ENCODE data around the gene PYGL. TPM values are rescaled to one million over a fixed set of nuclear protein-coding genes. Genes with fewer than 3 reads are reported as not detected.

PYGL gene
- total RNA-seq, 1 experiment from 2014 or later: 23.0 TPM

- no peak for ATAC-seq
- Histone ChIP-seq H3K4me1 (ENCODE audit: control insufficient read depth, insufficient read depth, low read length) (no peaks in the 10 kb centered on the region), H3K36me3 (ENCODE audit: control insufficient read depth, insufficient read depth, low read length) (no peaks in the 10 kb centered on the region), H3K27me3 (ENCODE audit: control insufficient read depth, insufficient read depth, low read length) (peaks cover 4% of the 10 kb centered on the region; the same call in 1 of the 2 replicates), H3K4me3 (ENCODE audit: low read depth in 2 of 2, low read length in 2 of 2) (no peak overlapping the region), H3K27ac (ENCODE audit: low read length) (no peak overlapping the region), H3K9me3 (ENCODE audit: control insufficient read depth, insufficient read depth, low read depth, low read length) (no peaks in the 10 kb centered on the region)
- DNase-seq (ENCODE audit: low read depth, low spot score): no peak
- no TSS peak for BruUV-seq (replicated peaks)
- in situ Hi-C loops (cut with HindIII; ENCODE audit: low pct_unique_long_range_greater_than_20kb, low sequenced_read_pairs): no loop called here
- POLR2A ChIA-PET: no interaction called here
- TF ChIP-seq CTCF (IDR thresholded peaks at IDR 0.05) (no peak), POLR2AphosphoS5 (IDR thresholded peaks at IDR 0.05; ENCODE audit: low read depth, low read length) (no peak), TCF7L2 (IDR thresholded peaks at IDR 0.05; ENCODE audit: low read depth, low read length) (no peak), SIN3A (IDR thresholded peaks at IDR 0.05; ENCODE audit: borderline replicate concordance, insufficient read depth, low read depth, low read length) (no peak), REST (IDR thresholded peaks at IDR 0.05; ENCODE audit: insufficient read depth in 1 of 2, low read depth in 2 of 2, low read length in 1 of 2) (no peak)
- CTCF ChIA-PET: interaction anchor here (0.6 to 1.6 kb wide), 2 partner anchors 27 to 119 kb away, joined by 4 to 6 read pairs; no protein-coding TSS in a partner anchor
- intact Hi-C loops (cut with micrococcal nuclease; ENCODE audit: unreplicated experiment): no loop called here
Measured at GRCh38 chr14:50887476-50887875, 56.8 kb downstream of the PYGL start.

- TF ChIP-seq POLR2AphosphoS5 (IDR thresholded peaks at IDR 0.05; ENCODE audit: low read depth, low read length) (no peak), CTCF (IDR thresholded peaks at IDR 0.05) (no peak), SIN3A (IDR thresholded peaks at IDR 0.05; ENCODE audit: borderline replicate concordance, insufficient read depth, low read depth, low read length) (no peak), TCF7L2 (IDR thresholded peaks at IDR 0.05; ENCODE audit: low read depth, low read length) (no peak), REST (IDR thresholded peaks at IDR 0.05; ENCODE audit: insufficient read depth in 1 of 2, low read depth in 2 of 2, low read length in 1 of 2) (no peak)
- Histone ChIP-seq H3K4me3 (ENCODE audit: low read depth in 2 of 2, low read length in 2 of 2) (no peak overlapping the region), H3K27me3 (ENCODE audit: control insufficient read depth, insufficient read depth, low read length) (peaks cover 11% of the 10 kb centered on the region), H3K4me1 (ENCODE audit: control insufficient read depth, insufficient read depth, low read length) (no peaks in the 10 kb centered on the region), H3K36me3 (ENCODE audit: control insufficient read depth, insufficient read depth, low read length) (no peaks in the 10 kb centered on the region), H3K27ac (ENCODE audit: low read length) (no peak overlapping the region), H3K9me3 (ENCODE audit: control insufficient read depth, insufficient read depth, low read depth, low read length) (no peaks in the 10 kb centered on the region)
- in situ Hi-C loops (cut with HindIII; ENCODE audit: low pct_unique_long_range_greater_than_20kb, low sequenced_read_pairs): no loop called here
- no TSS peak for BruUV-seq (replicated peaks)
- DNase-seq (ENCODE audit: low read depth, low spot score): no peak
- CTCF ChIA-PET: interaction anchor here (0.8 kb wide), 1 partner anchor 1684 kb away, joined by 3 read pairs; no protein-coding TSS in a partner anchor
- POLR2A ChIA-PET: no interaction called here
- intact Hi-C loops (cut with micrococcal nuclease; ENCODE audit: unreplicated experiment): no loop called here
- no peak for ATAC-seq
Measured at GRCh38 chr14:50883827-50884197, 60.5 kb downstream of the PYGL start.
